A673 (cell line): ENCODE results near the gene FYTTD1.

ENCODE experiments used
- EZH2 ChIP-seq: fragments of 200-600 bp; sonication (generic); IDR thresholded peaks from 2 replicates; pipeline ENCODE4 v1.6.1; 2017; ENCODE audit warnings: borderline replicate concordance, low read depth, mild to moderate bottlenecking, mixed read lengths, antibody characterized with exemption, low read length; ENCODE audit not compliant: poor library complexity, severe bottlenecking
- TF ChIP-seq, protein P1 (sequence below): fragments of 300-800, 200-600 bp; sonication (generic); conservative IDR thresholded peaks from 2 replicates; pipeline ENCODE4 v1.5.1; 2017; ENCODE audit warnings: low read depth, mild to moderate bottlenecking, antibody characterized with exemption, low read length, moderate library complexity, mixed read lengths

GRCh38 chr3:197749315-197749600, 425 bp upstream of the FYTTD1 start:
- TF ChIP-seq, protein P1, sequence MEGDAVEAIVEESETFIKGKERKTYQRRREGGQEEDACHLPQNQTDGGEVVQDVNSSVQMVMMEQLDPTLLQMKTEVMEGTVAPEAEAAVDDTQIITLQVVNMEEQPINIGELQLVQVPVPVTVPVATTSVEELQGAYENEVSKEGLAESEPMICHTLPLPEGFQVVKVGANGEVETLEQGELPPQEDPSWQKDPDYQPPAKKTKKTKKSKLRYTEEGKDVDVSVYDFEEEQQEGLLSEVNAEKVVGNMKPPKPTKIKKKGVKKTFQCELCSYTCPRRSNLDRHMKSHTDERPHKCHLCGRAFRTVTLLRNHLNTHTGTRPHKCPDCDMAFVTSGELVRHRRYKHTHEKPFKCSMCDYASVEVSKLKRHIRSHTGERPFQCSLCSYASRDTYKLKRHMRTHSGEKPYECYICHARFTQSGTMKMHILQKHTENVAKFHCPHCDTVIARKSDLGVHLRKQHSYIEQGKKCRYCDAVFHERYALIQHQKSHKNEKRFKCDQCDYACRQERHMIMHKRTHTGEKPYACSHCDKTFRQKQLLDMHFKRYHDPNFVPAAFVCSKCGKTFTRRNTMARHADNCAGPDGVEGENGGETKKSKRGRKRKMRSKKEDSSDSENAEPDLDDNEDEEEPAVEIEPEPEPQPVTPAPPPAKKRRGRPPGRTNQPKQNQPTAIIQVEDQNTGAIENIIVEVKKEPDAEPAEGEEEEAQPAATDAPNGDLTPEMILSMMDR = no peak
- no peak for TF ChIP-seq EZH2
